K562 treated with DMSO at 1 percent for 48 hours (cell line): ENCODE results near the gene GTF2IRD2. TPM values are rescaled to one million over a fixed set of nuclear protein-coding genes. Genes with fewer than 3 reads are reported as not detected.

ENCODE experiments used
- total RNA-seq: library from RNA; unstranded; fragments of 300-600 nt; gene quantifications from 2 replicates; pipeline ENCODE4 v1.2.3, GENCODE V29; 2022; ENCODE audit warnings: low replicate concordance; ENCODE audit errors: extremely low read depth

The GTF2IRD2 gene
- total RNA-seq, result not detected in 2 replicates

DNA sequence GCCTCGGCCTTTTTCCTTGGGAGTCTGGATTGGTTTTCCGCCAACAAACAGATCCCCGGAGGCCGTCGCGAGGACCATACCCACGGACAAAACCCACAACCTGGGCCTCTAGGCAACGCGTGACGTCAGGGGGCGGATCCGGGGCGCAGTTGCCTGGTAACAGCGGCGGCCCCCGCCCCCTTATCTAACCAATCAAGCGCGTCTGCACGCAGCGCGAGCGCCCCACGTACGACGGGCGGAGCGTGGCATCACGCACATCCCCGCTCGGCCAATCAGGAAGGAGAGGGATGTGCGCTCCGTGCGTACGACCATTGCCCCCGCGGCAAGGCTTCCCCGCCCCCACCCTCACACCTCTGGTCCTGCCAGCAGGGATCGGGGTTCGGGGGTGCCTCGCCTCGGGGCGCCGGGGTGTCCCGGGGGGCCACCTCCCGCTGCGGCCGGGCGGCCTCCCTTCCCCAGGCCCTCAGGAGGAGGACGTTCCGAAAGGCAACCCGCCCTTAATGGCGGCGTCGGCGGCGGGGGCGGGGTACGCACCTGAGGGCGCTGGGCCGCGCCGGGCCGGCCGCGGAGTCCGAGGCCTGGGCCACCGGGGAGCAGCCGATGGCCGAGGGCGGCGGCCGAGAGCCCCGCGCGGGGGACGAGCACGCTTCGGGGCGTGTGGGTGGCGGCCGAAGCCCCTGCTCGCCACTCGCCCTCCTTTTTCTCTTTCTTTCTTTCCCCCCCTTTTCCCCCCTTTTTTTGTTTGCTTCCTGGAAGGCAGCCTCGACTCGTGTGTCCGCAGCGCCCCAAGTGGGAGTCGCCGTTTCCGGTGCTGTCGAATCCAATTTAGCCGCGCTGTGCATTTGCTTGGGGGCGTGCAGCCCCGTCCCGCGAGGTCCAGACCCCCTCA is at the start of gene GTF2IRD2:
GTF2IRD2 (minus strand) TSS at position 773 of the 889 bp plus-strand sequence. CDS start 15,227 bp downstream, outside the sequence.

GRCh38 chr7:74773760-74774750 is 77.3 kb downstream of the GTF2IRD2 start, which contains the start of gene NCF1:
NCF1 (plus strand) TSS chr7:74774011; CDS start chr7:74774032, 21 bp downstream.

Other genes starting within 250 kb of the GTF2IRD2 start
- 87.3 TPM in 1 of 2 replicates, not detected in the other for gene GTF2I, start 193.9 kb downstream of the GTF2IRD2 start, total RNA-seq
- gene NCF1, start 77.6 kb downstream of the GTF2IRD2 start, total RNA-seq, result not detected in 2 replicates
- gene CASTOR2, start 113.1 kb upstream of the GTF2IRD2 start, total RNA-seq, result not detected in 2 replicates
- not detected in 2 replicates for gene RCC1L, start 222.2 kb upstream of the GTF2IRD2 start, total RNA-seq
- gene GTF2IRD2B, start 241.0 kb upstream of the GTF2IRD2 start, total RNA-seq, result not detected in 2 replicates